ENCODE measurements around the gene TMEM259. TPM values are rescaled to one million over a fixed set of nuclear protein-coding genes. Genes with fewer than 3 reads are reported as not detected.

The TMEM259 gene
- total and polyA plus RNA-seq, 2 of the 8 experiments (the other 6 are each of a cell fraction or from before 2014, with no cell fraction given), result 140 to 243 TPM

- TF ChIP-seq POLR2AphosphoS5 (IDR thresholded peaks at IDR 0.05; ENCODE audit: low read depth, low read length), result no peak; the same call in 1 of the 2 replicates
- TF ChIP-seq JUND (IDR thresholded peaks at IDR 0.05; ENCODE audit: low read length), result no peak
- no peak for TF ChIP-seq EGR1 (IDR thresholded peaks at IDR 0.05; ENCODE audit: borderline replicate concordance, low read depth, low read length)
- TF ChIP-seq SIRT6 (IDR thresholded peaks at IDR 0.05; ENCODE audit: low read length), result no peak
- TF ChIP-seq POU5F1 (IDR thresholded peaks at IDR 0.05; ENCODE audit: low read depth, low read length), result no peak
- no peak for TF ChIP-seq CHD2 (IDR thresholded peaks at IDR 0.05; ENCODE audit: low read length)
- TF ChIP-seq KDM5A (IDR thresholded peaks at IDR 0.05; ENCODE audit: low read length), result no peak
- peak; percentile 24 for TF ChIP-seq TAF7 (optimal IDR thresholded peaks at IDR 0.05; ENCODE audit: borderline replicate concordance, low read depth, low read length)
- no peak for TF ChIP-seq TBP (IDR thresholded peaks at IDR 0.05; ENCODE audit: low read depth, low read length)
- no peak for TF ChIP-seq BACH1 (IDR thresholded peaks at IDR 0.05; ENCODE audit: low read length)
- TF ChIP-seq SRF (IDR thresholded peaks at IDR 0.05; ENCODE audit: low read depth, low read length), result no peak
- no peak for TF ChIP-seq JUN (IDR thresholded peaks at IDR 0.05; ENCODE audit: low read depth, low read length)
- TF ChIP-seq SIN3A (conservative IDR thresholded peaks at IDR 0.05 in 1 of 2, IDR thresholded peaks at IDR 0.05 in 1 of 2; ENCODE audit: low read depth in 1 of 2, low read length in 2 of 2), result no peak
- no peak for TF ChIP-seq ATF3 (IDR thresholded peaks at IDR 0.05; ENCODE audit: insufficient read depth, low read depth, low read length)
- TF ChIP-seq BRCA1 (IDR thresholded peaks at IDR 0.05; ENCODE audit: low read depth, low read length), result no peak
- TF ChIP-seq RNF2 (IDR thresholded peaks at IDR 0.05; ENCODE audit: borderline replicate concordance, low read depth, low read length, missing control alignments, poor library complexity, severe bottlenecking), result no peak
- peak; percentile 41 for TF ChIP-seq TAF1 (IDR thresholded peaks at IDR 0.05; ENCODE audit: low read depth, low read length)
- TF ChIP-seq POLR2A (IDR thresholded peaks at IDR 0.05; ENCODE audit: control extremely low read depth in 1 of 2, low read depth in 2 of 2, low read length in 2 of 2), result peak in 1 of 2 experiments; percentile 4
- TF ChIP-seq GTF2F1 (IDR thresholded peaks at IDR 0.05; ENCODE audit: borderline replicate concordance, low read depth, low read length), result no peak
These were observed 6.1 kb upstream of the TMEM259 start (continued) for GRCh38 chr19:1026783-1027649.

All from H1 (cell line).